GM12801 (cell line): Measurements from ENCODE around the gene ENPP6.

Experiments
- CTCF ChIP-seq: IDR thresholded peaks from one replicate; pipeline ENCODE4 v1.5.1; 2011; ENCODE audit warnings: control low read depth; ENCODE audit not compliant: insufficient read length; ENCODE audit errors: extremely low read depth

ENPP6 gene

DNA sequence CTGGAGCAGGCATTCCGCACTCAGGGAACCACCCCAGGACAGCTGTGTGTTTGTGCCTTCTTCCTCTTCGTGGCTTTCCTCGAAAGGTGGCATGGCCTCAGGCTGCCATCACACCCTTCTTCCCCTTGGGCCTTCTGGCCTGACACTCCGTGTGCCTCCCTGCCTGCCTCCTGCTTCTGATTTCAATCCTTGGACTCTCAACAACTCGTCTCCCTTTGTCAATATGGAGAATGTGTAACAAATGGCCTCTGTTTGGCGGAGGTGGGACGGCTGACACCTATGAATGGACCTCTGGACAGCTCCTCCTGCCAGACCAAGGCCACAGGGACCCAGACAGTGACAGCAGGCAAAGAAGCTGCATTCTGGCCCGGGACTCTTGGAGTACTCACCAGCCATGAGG, 137.0 kb downstream of the ENPP6 start:
- TF ChIP-seq CTCF: no peak

GRCh38 chr4:184074677-184075388, 142.8 kb downstream of the ENPP6 start:
- no peak for TF ChIP-seq CTCF

- no peak for TF ChIP-seq CTCF
These were observed 149.6 kb downstream of the ENPP6 start for GRCh38 chr4:184067931-184068554.

DNA sequence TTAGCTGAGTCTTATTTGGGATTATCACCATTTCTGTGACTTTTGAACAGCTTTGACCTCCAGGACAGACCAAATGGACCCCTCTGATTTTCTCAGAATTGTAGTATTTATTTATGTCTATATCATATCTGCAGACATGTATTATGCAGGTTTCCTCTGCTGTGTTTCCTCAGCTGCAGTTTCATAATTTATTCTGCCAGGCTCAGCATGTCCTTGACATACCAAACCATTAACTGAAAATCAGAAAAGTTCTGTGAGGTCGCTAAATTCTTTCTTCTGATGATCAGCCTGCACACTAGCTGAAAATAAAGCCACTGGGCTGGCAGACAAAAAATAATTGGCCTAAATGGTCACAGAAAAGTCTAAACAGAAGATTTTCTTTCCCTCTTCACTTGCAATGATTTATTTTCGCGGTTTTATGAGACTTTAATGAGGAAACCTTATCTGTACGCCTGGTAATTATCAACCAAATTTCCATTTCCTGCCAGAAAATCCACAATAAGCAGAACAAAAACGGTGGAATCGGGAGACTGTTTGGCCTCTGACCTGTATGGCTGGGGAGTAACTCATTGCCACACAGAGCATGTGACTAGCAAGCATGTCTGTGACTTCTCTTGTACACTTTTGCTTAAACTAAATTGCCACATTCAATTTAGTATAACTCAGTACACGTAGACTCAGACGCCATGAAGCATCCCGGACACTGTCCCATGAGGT, 150.9 kb downstream of the ENPP6 start:
- TF ChIP-seq CTCF: no peak

- no peak for TF ChIP-seq CTCF
These were observed 152.8 kb downstream of the ENPP6 start for GRCh38 chr4:184064877-184065276.

DNA sequence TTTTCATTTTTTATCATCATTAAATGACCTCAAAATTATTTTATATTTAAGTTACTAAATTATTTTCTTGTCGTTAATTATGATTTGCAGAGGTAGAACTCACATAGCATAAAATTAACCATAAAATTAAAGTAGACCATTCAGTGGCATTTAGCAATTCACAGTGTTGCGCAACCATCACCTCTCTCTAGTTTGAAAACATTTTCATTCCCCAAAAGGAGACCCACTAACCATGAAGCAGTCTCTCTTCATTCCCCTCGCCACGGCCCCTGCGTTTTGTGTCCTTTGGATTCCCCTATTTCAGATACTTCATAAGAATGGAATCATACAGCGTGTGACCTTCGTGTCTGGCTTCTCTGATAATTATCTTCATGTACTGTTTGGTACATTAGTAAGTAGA, 154.9 kb downstream of the ENPP6 start:
- TF ChIP-seq CTCF: no peak

DNA sequence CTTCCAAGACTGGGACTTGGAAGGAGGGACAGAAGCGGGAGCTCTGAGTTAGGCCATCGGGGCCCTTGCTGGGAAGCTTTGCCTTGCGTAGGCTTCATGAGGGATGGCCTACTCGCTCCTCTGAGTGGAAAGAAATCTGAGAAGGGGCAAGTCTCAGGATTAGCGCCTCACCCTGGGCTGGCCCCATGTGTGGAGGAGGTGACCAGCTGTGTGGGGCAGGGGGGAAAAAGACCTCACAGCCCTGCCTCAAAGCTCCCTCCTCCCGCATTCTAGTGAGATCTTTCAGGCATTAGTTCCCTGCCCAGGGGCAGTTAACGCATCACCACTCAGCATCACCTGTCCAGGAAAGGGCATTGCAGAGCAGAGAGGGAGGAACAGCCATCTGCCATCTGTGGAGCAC, 156.1 kb downstream of the ENPP6 start:
- TF ChIP-seq CTCF: no peak
